HG02970 (cell line): ENCODE data around the gene CUTA.

ENCODE experiments used
- ATAC-seq: cut with Tn5 transposase; IDR thresholded peaks from one replicate; pipeline ENCODE4 v1.9.1; 2021; ENCODE audit warnings: mild to moderate bottlenecking, moderate library complexity, moderate number of reproducible peaks; ENCODE audit not compliant: unreplicated experiment, low FRiP score

The CUTA gene

DNA sequence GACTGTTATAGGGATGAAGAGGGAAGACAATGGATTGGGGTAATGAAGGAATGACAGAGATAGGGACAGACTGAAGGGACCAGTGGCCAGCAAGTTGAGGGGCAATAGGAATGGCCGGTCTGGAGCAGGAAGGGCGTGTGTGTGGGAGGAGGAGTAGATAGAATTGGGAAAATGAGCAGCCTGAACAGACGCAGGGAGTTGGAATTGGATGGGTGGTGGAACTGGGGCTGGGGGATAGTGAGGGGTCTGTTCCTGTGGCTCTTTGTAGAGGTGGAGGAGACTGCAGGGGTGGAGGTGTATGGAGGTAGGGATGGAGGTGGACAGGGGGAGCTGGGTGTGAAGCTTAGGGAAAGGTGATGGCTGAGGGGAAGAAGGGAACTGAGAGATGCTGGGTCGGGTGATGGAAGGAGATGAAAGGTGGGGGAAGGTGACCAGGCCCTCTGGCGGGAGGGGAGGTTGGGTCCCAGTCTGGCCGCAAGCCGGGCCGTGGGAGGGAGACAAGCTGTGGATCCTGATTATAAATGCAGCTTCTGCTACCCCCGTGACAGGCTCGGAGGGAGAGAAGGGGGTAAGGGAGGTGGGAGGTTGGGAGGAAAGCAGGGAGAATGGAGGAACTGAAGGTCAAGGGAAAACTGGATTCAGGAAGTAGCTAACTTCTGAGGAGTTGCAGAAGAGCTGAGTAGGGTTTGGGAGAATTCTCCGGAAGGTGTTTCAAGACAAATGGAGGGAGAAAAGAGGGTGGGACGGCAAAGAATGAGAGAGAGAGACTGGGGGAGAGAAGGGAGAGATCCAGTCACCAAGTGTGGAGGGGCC lies 7.2 kb upstream of the CUTA start:
- ATAC-seq = no peak

DNA sequence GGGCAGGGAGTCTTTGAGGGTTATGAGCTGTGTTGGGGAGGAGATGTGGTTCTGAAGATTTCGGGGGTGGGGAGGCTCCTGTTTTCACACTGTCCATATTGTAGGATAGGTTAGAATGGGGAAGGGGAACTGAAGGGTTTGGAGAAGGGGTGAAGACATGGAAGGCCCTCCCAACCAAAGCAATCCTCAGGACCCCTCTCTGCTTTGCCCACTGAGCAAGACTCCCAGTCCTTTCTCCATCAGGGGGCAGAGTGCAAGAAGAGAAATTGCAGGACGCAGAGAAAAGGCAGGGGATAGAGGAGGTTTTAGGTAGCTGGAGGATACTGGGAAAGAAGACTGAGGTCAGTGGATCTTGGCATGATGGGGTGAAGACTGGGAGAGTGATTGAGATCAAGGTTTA lies 5.9 kb upstream of the CUTA start:
- no peak for ATAC-seq

DNA sequence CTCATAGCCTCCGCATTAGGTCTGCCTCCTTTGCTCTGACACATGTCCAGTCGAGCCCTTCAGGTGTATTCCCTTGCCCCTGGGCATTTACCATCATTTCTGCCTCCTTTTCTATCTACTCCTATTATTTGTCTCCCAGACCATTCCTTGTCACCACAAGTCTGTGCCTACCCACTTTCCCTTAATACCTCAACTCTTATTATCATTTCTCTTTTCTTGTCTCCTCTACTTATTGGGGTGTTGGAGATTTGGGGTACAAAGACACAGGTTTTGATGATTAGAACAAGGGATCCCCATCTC lies 3.4 kb upstream of the CUTA start:
- ATAC-seq = no peak

DNA sequence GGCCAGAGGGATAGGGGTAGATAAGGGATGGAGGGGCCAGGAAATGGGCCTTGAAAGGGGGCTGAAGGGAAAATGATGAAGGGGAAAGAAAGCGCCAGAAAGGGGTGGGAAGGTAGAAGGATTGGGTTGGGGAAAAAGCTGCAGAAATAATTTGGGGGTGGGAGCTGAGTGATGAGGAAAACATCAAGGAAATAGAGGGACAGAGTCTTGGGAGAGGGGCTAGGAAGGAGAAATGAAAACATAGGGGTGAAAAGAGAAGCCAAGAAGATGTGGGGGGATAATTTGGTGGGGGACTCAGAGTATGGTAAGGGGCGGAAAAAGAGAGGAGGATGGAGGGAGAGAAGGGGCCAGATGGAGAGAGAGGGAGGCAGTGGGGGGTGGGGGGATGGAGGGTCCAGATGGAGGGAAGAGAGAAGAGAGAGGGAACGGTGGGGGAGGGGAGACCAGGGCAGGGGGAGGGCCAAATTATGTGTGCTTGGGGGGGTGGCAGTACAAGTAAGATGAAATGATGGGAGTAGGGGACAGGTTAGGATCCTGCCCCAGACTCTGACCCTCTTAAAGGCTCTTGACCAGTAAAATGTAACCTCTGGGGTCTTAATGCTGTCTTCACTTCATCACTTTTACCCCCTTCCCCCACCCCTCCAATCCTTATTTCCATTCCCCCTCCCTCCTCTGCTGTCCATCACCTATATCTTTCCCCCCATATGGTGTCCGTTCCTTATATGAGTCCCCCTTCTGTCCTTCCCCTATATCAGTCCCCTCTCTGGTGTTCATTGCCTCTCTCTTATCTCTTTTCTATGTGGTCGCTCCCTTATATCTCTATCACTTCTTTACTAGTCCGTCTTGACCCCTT lies 2.8 kb upstream of the CUTA start:
- ATAC-seq = no peak

DNA sequence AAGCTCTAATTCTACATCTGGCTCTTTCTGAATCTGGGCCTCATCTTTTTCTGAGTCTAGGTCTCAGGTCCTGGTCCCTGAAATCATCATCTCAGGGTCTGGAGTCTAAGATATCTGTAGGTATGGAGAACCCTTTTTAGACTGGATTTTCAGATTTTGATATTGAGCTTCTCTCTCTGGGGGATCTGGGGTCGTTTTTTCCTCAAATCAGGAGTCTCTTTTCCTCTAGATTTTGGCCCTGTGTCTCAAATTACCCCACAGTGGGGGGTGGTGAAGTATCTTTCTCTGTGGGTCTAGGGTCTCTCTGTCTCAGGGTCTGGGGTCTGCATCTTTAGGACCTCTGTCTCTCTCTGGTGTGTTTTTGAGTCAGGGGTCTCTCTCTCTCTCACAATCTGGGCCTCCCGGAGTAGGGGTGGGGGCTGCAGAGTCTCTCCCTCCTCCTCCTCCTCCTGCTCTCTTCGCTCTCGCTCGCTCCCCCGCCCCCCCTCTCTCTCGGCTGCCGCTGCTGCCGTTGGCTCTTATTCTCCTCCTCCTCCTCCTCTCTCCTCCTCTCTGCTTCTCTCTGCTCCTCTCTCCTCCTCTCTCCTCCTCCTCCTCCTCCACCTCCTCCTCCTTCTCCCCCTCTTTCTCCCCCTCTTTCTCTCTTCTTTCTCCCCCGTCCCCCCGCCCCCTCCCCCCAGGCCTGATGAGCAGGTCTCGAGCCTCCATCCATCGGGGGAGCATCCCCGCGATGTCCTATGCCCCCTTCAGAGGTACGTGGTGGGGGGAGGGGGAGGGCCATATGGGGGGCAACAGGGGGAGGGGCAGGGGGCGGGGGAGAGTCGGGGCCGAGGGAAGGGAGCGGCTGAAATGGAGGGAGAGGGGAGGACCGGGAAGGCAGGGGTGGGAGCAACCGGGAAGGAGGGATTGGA lies 1.9 kb upstream of the CUTA start, which contains the start of gene SYNGAP1:
Gene SYNGAP1 (plus strand): TSS at position 486 of the 911 bp plus-strand sequence. CDS start 200 bp downstream, at position 686.
- no peak for ATAC-seq

DNA sequence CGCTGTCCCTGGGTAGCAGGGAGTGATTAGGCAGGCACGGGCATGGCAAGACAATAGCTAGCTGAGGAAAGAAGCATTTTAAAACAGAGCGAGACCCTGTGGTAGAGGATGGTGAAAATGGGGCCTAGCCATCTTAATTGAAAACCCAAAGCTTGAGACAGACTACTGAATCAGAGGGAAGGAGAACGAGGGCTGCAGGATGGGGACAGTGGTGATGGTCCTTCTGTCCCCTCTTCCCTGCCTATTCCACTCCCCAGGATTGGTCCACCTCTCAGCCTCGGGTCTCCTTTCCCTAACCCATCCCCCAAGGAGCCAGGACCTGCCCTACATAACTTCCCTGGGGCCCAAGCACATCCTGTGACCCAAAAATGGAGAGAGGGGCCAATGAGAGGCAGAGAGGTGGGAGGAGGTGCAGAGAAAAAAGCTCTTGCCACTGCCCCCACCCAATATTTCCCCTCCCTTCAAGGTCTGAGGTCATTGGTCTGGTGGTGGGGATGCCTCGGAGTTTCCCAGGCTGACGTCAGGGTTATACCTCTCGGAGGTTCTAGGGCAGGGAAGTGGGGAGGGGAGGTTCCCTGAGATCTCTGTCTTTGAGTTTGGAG lies 884 bp upstream of the CUTA start:
- no peak for ATAC-seq

DNA sequence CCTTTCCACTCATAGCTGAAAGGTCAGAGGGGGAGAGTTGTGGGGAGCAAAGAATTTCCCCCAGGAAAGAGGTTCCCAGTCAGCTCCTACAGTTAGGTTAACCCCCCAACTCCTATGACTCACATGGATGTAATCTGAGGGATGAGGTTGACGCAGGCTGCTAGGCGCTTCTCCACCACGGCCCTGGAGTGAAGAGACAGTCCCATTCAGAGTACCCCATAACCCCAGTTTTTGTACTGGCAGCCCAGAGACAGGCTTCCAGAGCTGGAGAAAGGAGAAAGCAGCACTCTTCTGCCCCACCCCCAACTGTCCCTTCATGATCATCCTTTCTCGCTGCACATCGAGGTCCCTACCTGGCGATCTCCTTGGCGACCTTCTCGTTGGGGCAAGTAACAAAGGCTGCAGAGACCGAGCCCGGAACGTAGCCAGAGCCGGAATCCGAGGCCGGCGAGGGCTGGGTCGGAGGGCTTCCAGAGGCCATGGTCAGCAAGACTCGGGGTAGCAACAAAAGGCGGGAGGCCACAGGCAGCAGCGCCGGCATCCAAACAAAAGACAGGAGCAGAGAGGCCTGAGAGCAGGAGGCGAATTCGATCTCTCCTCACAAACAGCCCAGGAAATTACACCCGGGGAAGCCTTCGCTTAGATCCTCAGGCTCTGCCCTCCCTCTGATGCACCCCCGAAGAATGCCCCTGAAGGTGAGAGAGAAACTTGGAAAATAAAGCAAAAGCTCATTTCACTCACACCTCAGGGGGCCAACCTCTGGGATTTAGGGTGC lies 592 bp downstream of the CUTA start:
- ATAC-seq = no peak

DNA sequence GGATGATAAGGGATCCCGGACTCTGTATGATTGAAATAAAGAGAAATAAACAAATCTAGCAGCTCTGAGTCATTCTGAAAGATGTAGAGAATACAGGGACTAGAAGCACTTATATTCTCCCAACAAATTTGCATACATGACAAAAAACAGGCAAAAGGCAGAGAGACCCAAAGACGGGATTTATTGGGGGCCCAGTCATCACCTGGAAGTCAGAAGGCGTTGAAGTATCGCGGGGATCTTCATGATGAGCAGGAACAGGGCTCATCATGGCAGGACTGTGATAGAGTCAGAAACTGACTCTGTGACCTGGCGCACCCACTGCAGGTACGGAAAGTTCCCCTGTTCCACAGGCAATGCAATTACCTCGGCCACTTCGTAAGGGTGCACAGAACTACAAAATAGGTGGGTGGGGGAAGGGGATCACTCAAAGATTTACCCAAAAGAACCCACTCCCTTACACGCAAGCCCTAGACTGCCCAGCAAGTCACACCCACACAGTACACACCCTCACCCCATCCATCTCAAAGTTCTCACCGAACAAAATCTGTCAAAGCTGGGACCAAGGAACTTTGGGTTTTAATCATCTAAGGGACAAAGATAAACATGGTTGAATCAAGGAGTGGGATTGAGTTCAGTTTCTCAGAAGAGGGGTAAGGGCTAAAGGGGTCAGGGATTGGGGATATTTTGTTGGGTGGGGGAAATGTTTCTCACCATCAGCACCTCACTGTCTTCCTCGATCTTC lies 1.4 kb downstream of the CUTA start:
- ATAC-seq = no peak

DNA sequence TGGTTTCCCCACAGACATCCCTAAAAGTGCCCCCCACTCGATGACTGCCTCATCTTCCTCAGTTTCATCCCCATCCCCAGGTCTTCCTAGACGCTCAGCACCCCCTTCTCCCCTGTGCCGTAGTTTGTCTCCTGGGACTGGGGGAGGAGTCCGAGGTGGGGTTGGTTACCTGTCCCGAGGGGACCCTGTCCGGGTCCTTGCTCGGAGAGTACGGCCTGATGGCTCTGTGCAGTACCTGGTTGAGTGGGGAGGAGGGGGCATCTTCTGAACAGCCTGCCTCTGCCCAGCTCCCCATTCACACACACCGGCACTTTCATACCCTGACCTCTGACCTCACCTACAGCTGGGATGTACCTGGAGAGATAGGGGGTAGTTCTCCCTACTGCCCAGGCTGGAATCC lies 2.1 kb downstream of the CUTA start:
- no peak for ATAC-seq

DNA sequence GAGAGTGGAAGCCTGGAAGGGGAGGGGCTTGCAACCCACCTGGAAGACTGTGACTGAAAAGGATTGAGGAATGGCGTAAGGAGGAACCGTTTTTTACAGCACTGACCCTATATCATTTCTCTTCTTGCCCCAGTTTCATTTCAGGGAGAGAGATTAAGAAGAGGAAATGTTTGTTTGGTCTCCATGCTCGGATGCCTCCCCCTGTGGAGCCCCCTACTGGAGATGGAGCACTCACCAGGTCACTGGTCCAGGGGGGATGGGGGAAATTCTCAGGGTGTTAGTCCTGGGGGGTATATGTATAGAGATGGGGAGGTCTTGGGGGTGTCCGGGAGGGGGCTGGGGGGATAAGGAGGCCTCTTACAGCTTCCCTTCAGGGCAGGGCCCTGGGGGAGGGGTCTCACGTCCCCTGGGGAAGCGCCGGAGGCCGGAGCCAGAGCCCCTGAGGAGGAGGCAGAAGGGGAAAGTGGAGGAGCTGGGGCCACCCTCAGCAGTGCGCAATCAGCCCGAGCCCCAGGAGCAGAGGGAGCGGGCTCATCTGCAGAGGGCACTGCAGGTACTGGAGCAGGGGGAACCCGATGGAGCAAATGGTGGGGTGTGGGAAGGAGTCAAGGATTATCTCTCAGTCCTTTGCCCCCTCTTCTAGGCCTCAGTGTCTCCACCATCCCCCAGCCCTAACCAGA lies 3.2 kb downstream of the CUTA start:
- ATAC-seq = no peak

DNA sequence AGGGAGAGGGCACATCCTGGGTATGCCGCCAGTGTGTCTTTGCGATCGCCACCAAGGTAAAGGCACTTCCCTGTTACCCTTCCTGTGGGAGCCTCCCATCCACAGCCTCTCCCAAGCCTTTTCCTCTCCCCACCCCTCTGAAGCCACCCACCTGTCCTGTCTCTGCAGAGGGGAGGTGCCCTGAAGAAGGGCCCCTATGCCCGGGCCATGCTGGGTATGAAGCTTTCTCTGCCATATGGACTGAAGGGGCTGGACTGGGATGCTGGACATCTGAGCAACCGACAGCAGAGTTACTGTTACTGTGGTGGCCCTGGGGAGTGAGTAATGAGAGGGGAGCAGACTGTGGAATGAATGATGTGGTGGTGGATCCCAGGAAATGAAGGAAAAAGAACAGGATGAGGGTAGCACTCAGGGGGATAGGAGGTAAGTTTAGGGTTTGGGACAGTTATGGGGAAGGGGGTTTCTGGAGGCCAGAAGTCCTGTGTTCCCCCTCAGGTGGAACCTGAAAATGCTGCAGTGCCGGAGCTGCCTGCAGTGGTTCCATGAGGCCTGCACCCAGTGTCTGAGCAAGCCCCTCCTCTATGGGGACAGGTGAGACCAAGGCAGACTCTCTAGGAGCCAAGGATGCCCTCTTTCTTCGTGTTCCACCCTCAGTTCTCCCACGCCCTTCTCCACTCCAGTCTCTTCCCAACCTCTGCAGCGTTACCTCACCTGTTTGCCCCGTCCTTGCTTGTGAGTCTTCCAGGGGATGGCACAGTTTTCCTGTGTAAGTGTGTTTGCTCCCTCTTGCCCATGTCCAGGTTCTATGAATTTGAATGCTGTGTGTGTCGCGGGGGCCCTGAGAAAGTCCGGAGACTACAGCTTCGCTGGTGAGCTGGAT lies 4.4 kb downstream of the CUTA start:
- no peak for ATAC-seq

DNA sequence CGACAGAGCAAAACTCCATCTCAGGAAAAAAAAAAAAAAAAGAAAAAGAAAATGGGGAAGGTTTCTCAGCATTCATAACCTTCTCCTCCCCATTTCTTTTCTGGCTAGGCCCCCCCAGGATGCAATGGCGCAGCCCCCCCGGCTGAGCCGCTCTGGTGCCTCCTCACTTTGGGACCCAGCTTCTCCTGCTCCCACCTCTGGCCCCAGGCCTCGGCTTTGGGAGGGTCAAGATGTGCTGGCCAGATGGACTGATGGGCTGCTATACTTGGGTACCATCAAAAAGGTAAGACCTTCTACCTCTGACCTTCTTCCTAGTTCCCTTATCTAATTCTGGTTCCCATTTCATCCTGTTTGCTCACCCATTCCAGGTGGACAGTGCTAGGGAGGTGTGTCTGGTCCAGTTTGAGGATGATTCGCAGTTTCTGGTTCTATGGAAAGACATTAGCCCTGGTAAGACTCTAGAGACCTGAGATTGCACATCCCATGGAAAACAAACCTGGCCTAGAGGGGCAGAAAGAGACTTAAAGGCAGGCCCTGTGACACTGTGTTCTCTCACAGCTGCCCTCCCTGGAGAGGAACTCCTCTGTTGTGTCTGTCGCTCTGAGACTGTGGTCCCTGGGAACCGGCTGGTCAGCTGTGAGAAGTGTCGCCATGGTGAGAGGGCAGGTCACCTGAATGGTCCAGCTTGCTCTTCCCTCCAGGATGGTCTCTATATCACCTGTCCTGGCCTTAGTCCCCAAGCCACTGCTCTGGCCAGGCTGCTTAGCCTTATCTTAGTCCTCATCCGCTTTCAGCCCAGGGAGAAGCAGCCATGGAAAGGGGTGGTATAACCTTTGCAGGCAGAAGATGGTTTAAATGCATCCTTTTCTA lies 5.5 kb downstream of the CUTA start:
- no peak for ATAC-seq

DNA sequence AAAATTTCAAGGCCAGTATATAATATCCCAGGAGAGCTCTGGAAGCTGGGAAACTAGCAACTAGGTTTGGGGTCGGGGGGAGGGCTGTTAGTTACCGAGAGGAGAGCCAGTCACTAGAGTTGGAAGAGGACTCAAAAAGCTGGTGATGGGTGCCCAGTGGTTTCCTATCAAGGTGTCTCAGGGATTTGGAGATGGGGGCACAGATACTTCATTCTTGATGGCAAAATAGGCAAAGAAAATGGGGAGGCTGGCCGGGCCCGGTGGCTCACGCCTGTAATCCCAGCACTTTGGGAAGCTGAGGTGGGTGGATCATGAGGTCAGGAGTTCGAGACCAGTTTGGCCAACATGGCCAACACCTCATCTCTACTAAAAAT lies 6.3 kb downstream of the CUTA start:
- ATAC-seq = no peak

DNA sequence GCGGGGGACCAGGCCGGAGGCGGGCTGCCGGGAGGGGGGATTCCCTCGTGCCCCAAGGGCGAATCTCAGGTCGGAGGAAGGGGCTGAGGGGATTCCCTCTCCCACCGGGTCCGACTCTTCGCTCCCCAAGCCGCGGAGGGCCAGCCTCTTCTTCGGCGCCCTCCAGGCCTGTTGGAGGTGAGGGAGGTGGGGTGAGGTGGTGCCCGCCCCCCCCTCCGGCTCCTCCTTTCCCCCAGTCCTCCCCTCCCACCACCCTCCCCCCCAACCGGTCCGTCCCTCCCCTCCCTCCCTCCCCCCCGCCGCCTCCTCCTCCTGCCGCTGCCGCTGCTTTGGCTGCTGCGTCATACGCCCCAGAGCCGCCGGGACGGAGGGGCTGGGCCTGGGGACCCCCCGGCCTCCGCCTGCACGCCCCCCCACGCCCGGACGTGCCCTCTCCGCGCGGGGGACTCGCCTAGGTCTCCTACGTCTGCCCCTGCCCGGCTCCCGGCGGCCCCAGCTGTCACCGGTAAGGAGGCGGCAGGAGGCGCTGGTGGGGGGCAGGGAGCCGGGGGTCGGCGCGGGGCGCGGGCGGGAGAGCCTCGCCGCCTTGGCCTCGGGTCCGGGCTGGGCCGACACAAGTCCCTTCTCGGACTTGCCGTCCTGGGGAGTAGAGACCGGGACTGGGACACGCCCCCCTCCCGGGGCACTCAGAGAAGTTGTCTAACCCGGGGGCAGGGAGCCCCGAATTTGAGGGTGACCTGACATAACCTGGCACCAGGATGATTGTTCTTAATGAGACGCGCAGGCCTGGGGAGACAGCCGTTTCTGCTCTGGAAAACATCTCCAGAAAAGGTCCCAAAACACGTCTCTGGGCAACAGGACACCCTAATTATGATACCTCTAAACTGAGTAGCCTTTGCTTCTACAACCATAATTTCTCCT lies 6.9 kb downstream of the CUTA start, which contains the start of gene PHF1:
Gene PHF1 (plus strand): TSS at position 304 of the 921 bp plus-strand sequence. CDS start 1,250 bp downstream, outside the sequence.
- peak; percentile 36 for ATAC-seq

DNA sequence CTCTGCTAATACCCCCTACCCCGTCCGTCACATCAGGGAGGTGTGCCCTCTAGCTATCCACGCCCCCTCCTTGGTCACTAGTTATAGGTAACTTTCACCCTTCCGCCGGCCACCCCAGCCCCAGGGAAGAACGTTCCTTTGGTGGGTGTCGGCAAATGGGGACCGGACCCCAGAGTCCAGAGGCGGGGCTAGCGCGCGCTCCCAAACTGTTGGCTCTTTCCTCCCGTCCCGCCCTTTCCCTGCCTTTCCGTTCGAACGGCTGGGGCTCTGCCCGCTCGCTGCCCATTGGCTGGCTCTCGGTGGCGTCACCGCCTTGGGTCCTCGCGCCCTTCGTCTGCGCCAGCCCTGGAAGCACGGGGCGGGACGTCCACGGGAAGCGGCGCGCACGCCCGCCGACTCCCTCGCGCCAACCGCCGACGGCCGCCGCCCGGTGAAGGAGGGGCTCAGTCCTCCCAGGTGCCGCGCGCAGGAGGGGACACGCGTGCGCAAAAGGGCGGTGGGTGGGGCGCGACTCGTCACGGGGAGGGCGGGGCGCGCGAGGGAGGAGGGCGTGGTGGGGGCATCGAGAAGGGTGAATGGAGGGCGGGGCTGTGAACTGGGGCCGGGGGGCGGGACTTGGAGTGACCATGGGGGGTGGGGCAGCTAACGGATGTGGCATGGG lies 7.7 kb downstream of the CUTA start:
- peak; percentile 82 for ATAC-seq
